H1 (cell line): ENCODE results near the gene ZNF281.

Source experiments
- CREB1 ChIP-seq: IDR thresholded peaks from 2 replicates; pipeline ENCODE4 v1.6.1; 2012; ENCODE audit warnings: inconsistent platforms
- POLR2AphosphoS5 ChIP-seq: IDR thresholded peaks from 2 replicates; pipeline ENCODE4 v1.6.1; 2011; ENCODE audit warnings: low read depth, low read length
- SP1 ChIP-seq: IDR thresholded peaks from 2 replicates; pipeline ENCODE4 v1.6.1; 2011; ENCODE audit warnings: low read depth, low read length
- TF ChIP-seq, protein P1 (sequence below), 3 experiments: IDR thresholded peaks; 1 replicate in 2 of 3; 2 replicates in 1 of 3; pipeline versions ENCODE4 v1.5.1 to v1.6.1; 2011; ENCODE audit warnings: low read length in 3 of 3, mild to moderate bottlenecking in 3 of 3, inconsistent platforms in 2 of 3, low read depth in 1 of 3, moderate library complexity in 1 of 3; ENCODE audit not compliant: insufficient read depth in 1 of 3; ENCODE audit errors: control extremely low read depth in 1 of 3

GRCh38 chr1:200392625-200393185, 17.1 kb downstream of the ZNF281 start:
- no peak for TF ChIP-seq CREB1
- TF ChIP-seq, protein P1, sequence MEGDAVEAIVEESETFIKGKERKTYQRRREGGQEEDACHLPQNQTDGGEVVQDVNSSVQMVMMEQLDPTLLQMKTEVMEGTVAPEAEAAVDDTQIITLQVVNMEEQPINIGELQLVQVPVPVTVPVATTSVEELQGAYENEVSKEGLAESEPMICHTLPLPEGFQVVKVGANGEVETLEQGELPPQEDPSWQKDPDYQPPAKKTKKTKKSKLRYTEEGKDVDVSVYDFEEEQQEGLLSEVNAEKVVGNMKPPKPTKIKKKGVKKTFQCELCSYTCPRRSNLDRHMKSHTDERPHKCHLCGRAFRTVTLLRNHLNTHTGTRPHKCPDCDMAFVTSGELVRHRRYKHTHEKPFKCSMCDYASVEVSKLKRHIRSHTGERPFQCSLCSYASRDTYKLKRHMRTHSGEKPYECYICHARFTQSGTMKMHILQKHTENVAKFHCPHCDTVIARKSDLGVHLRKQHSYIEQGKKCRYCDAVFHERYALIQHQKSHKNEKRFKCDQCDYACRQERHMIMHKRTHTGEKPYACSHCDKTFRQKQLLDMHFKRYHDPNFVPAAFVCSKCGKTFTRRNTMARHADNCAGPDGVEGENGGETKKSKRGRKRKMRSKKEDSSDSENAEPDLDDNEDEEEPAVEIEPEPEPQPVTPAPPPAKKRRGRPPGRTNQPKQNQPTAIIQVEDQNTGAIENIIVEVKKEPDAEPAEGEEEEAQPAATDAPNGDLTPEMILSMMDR (IDR thresholded peaks at IDR 0.05; ENCODE audit: control extremely low read depth in 1 of 3, insufficient read depth in 1 of 3, low read depth in 1 of 3, low read length in 3 of 3) = no peak
- no peak for TF ChIP-seq POLR2AphosphoS5
- no peak for TF ChIP-seq SP1
